SW 1271 (cell line): ENCODE results near the gene SUSD3.
"Not testable (repeated sequence)": the region's sequence is repeated elsewhere in the genome, so short reads cannot be mapped to it uniquely, and the experiment has no call there.

Source experiments
- DNase-seq, 2 experiments: peaks; one replicate each; lab custom pipeline; 2025; lab: John Stamatoyannopoulos, UW

Gene SUSD3

GRCh38 chr9:93058355-93059010 lies at the start of gene SUSD3:
Gene SUSD3 (plus strand): TSS chr9:93058701. CDS start chr9:93058743, 42 bp downstream.
- DNase-seq: no peak

- no peak for DNase-seq
Measured at GRCh38 chr9:93009337-93010015, 49.0 kb upstream of the SUSD3 start.

- DNase-seq: no peak
Measured at GRCh38 chr9:93010056-93010455, 48.4 kb upstream of the SUSD3 start.

GRCh38 chr9:93010704-93011103 lies 47.8 kb upstream of the SUSD3 start:
- no peak for DNase-seq

GRCh38 chr9:93011114-93011513 lies 47.4 kb upstream of the SUSD3 start:
- DNase-seq: no peak

GRCh38 chr9:93012963-93013855 lies 45.3 kb upstream of the SUSD3 start:
- no peak for DNase-seq

GRCh38 chr9:93013856-93014582 lies 44.5 kb upstream of the SUSD3 start:
- no peak for DNase-seq

GRCh38 chr9:93015190-93015589 lies 43.3 kb upstream of the SUSD3 start:
- DNase-seq: not testable (repeated sequence)

GRCh38 chr9:93017621-93018020 lies 40.9 kb upstream of the SUSD3 start:
- no peak for DNase-seq

GRCh38 chr9:93020151-93020550 lies 38.4 kb upstream of the SUSD3 start:
- no peak for DNase-seq

- no peak for DNase-seq
Measured at GRCh38 chr9:93020771-93021670, 37.5 kb upstream of the SUSD3 start.

- DNase-seq: no peak
Measured at GRCh38 chr9:93022066-93022465, 36.4 kb upstream of the SUSD3 start.

GRCh38 chr9:93022721-93023520 lies 35.6 kb upstream of the SUSD3 start:
- no peak for DNase-seq

GRCh38 chr9:93023521-93023815 lies 35.0 kb upstream of the SUSD3 start:
- no peak for DNase-seq

GRCh38 chr9:93024646-93024910 lies 33.9 kb upstream of the SUSD3 start:
- no peak for DNase-seq

GRCh38 chr9:93024986-93025630 lies 33.4 kb upstream of the SUSD3 start:
- no peak for DNase-seq

- no peak for DNase-seq
Measured at GRCh38 chr9:93025736-93026135, 32.8 kb upstream of the SUSD3 start.

GRCh38 chr9:93026640-93027039 lies 31.9 kb upstream of the SUSD3 start:
- DNase-seq: no peak

- DNase-seq: no peak
Measured at GRCh38 chr9:93027750-93028149, 30.8 kb upstream of the SUSD3 start.

- DNase-seq: no peak
Measured at GRCh38 chr9:93028448-93029006, 30.0 kb upstream of the SUSD3 start.
